T-helper 1 cell treated with Interleukin-12 subunit alpha and Interleukin-12 subunit beta and Interleukin-4 antibody, amounts not matched to agents 30 ng/mL and 1 ng/mL, for 36 hours (primary cell): Measurements from ENCODE around the gene RETREG2. TPM values are rescaled to one million over a fixed set of nuclear protein-coding genes. Genes with fewer than 3 reads are reported as not detected.

Experiments used
- intact Hi-C: fragments of 100-400 bp; cut with micrococcal nuclease; formaldehyde crosslinking; loops from one replicate; pipeline ENCODE4 v1.15.1; 2024
- total RNA-seq: library from RNA; stranded (reverse); gene quantifications from 2 replicates; pipeline ENCODE4 v1.2.3, GENCODE V29; 2022

RETREG2 gene, protein sequence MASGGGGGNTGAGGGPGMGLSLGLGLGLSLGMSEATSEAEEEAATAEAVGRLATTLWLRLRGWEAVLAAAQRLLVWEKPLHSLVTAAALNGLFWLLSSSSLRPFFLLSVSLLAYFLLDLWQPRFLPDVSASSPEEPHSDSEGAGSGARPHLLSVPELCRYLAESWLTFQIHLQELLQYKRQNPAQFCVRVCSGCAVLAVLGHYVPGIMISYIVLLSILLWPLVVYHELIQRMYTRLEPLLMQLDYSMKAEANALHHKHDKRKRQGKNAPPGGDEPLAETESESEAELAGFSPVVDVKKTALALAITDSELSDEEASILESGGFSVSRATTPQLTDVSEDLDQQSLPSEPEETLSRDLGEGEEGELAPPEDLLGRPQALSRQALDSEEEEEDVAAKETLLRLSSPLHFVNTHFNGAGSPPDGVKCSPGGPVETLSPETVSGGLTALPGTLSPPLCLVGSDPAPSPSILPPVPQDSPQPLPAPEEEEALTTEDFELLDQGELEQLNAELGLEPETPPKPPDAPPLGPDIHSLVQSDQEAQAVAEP
- 84.1 and 94.7 TPM in 2 replicates for total RNA-seq

- intact Hi-C loops, result loop anchor here (1.0 to 5.0 kb wide), 20 partner anchors 17 to 960 kb away; partner anchors contain the start of genes AAMP, ABCB6, ANKZF1 and ARPC2
These were observed at the start of gene RETREG2 for GRCh38 chr2:219177552-219178376. Gene RETREG2 (plus strand): TSS chr2:219178275. CDS start chr2:219178353, 78 bp downstream.

GRCh38 chr2:219128396-219128795 is 49.7 kb upstream of the RETREG2 start:
- intact Hi-C loops, result no loop called here

DNA sequence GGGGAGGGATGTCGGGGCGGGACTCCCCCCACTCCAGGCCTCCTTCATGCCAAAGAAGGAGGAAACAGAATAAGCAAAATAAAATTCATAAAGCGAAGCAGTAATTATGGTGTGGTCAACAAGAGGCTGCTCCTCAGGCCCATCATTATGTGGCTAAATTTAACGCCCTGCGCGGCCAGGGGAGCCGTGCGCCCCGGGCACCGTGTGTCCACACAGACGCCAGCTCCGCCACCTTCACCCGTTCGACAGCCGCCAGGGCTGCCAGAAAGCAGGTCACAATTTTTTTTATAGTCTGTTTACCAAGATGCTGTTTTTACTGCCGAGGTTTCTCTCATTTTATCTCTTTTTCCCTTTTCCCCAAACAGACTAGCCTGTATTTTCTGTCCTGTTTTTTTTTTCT is 48.5 kb upstream of the RETREG2 start:
- intact Hi-C loops, result no loop called here

DNA sequence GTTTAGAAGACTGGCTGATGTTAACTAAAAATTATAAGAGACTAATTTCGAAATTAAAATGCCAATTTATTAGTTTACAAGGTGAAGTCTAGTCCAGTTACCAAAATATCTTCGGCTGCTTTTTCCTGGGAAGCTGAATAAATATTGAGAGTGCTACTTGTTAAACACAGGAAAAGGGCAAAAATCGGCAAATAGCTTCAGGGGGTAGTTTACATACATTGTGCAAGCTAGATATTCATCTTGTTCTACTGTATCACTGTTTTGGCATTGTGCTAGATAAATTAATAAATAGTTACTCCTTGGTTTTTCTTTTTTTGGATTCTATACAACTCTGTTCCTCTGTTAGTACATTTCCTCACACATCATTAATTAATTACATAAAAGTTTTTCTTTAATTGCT is 46.7 kb upstream of the RETREG2 start:
- intact Hi-C loops, result no loop called here

- intact Hi-C loops, result no loop called here
These were observed 46.3 kb upstream of the RETREG2 start for GRCh38 chr2:219131744-219132143.

- intact Hi-C loops, result no loop called here
These were observed 44.1 kb upstream of the RETREG2 start for GRCh38 chr2:219133976-219134375.

GRCh38 chr2:219140722-219141121 is 37.4 kb upstream of the RETREG2 start:
- intact Hi-C loops, result no loop called here

DNA sequence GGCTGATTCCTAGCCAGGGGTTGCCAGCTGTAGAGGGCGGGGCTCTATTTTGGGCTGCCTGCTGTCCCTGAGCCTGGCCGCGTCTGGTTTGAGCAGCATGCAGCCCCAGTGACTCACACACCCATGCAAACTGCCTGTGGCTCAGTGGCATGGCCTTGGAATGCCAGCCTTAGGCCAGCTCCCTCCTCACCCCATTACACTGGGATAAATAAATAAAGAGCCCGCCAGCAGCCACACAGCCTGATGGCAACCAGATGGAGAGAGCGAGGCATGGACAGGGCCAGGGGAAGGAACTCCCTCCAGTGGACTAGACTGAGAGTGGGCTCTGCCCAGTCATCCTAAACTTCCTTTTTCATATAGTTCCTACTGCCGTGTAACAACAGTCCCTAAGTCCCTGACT is 35.7 kb upstream of the RETREG2 start:
- intact Hi-C loops, result no loop called here

DNA sequence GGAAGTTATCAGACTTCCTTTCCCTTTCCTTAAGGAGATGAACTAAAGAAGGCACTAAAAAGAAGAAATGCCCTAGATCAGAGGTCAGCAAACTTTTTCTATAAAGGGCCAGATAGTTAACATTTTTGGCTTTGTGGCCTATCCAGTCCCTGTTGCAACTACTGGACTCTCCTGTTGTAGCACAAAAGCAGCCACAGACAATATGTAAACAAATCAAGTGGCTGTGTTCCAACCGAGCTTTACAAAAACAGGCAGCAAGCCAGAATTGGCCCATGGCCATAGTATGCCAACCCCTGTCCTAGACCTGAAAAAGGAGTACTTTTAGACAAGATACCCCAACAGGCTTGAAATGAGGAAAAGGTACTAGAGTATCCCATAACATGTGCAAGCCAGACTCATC is 28.4 kb upstream of the RETREG2 start:
- intact Hi-C loops, result no loop called here

DNA sequence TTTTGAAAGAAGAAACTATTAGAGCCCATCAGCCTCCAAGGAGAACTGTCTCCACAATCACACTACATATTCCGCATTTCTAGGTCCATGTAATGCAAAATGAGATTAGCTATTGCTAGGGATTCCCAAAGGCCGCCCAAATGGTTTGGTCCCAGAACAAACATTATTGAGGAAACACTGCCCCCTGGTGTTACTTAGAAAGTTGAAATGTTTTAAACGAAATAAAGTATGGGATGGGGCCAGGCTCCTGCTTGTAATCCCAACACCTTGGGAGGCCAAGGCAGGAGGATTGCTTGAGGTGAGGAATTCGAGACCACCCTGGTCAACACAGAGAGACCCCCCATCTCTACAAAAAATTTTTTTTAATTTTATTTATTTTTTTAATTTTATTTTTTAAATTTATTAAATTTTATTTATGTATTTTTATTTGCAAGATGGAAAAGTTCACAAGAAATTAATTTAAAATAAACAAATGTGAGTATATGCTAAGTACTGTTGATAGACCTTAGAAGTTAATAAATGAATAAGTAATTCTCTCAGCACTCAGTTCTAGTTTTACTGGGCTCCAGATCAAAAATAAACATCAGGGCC is 22.9 kb upstream of the RETREG2 start:
- intact Hi-C loops, result loop anchor here (1.0 to 5.0 kb wide), 4 partner anchors 97 to 303 kb away; no protein-coding TSS in a partner anchor

DNA sequence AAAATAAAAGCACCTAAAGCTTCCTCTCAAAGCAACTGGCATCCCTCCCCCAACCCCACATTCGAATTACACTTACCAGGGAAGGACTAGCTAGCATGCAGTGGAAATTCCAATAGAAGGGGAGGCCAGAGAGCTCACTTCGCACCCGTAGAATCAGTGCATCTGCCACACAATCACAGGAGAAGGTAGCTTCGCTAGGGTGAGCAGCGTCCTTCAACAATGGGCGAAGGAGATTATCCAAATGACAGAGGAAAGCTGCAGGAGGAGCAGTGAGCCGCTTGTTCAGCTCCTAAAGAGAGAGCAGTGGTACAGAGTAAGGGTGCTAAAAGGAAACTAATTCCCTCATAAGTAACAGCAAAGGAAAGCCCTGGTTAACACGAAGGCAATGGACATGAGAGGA is 20.7 kb upstream of the RETREG2 start:
- intact Hi-C loops, result loop anchor here (5.0 kb wide), 1 partner anchor 305 kb away; no protein-coding TSS in a partner anchor

DNA sequence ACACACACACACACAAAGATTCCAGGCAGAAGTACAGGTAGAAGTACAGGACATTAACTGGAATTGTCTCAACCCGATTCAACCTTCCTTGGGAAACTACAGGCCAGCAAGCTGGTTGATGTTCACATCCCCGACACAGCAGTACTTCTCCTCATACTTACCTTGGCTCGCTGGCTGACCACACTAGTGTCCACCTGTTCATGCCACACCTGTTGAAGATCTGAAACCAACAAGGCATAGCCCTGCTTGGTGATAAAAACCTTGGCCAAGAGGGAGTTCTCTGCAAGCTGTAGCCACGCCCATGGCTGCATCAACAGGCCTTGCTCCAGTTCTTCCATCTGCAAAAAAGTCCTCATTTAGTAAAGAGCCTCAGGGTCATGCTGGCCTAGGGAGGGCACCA is 20.1 kb upstream of the RETREG2 start:
- intact Hi-C loops, result loop anchor here (5.0 kb wide), 1 partner anchor 306 kb away; no protein-coding TSS in a partner anchor

GRCh38 chr2:219158586-219158985 is 19.5 kb upstream of the RETREG2 start:
- intact Hi-C loops, result loop anchor here (5.0 kb wide), 1 partner anchor 306 kb away; no protein-coding TSS in a partner anchor

DNA sequence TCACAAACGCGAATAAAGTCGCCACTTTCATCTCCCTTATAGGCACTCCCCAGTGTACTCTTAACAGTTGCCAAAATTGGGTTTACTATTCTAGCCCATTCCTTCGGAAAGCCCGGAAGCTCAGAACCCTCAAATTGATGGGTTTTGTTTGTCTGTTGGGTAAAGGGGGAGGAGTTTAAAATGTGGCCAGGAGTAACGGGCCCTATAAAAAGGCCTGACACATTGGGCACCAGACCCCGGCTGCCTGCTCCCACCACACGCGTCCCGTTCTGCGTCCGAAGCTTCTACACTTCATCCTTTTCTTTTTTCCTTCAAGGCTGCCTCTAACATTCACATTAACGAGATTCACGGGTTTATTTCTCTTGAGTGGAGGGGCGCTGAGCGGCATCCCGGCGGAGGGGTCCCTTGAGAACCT is 18.3 kb upstream of the RETREG2 start:
- intact Hi-C loops, result loop anchor here (1.0 to 5.0 kb wide), 22 partner anchors 12 to 942 kb away; partner anchors contain the start of genes ABCB6, ANKZF1, ARPC2 and ATG9A

DNA sequence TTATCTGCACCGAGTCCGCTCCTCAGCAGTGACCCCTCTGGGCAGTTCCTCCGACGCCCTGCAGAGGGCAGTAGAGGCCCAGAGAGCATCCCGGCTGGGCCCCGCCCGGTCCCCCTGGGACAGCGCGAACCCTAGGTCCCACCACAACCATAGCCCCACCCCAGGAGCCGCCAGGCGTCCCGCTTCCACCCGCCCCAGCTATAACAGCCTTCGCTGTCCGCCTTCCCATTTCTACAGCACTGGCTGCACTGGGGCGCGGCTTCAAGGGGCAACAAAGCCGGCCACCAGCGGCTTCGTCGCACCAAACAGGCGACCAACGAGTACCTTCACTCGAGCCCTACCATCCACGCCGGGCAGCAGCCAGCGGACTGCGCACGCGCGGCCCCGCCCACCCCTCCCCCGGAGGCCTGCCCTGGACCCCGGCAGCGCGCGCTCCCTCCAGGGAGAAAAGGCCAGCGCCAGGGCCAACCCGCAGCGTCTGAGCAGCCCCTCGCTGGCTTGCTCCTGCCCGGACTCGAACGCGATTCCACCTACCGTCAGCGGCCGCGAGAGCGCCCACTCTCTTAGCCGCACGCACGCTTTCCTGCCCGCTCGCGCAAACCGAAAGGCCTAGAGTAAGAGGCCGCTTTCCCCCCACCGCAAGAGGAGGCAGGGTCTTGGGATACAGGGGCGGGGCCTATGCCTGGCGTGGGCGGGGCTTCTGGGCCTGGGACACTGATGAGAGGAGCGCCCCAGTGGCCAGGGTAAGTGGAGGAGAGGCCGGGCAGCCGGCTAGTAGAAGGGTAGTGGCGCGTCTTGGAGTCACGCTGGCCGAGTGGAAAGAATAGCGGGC is 17.7 kb upstream of the RETREG2 start, which contains the start of gene NHEJ1:
Gene NHEJ1 (minus strand): TSS at position 630 of the 832 bp plus-strand sequence. CDS start 2,453 bp downstream, outside the sequence.
- intact Hi-C loops, result loop anchor here (1.0 to 5.0 kb wide), 21 partner anchors 11 to 943 kb away; partner anchors contain the start of genes ABCB6, ANKZF1, ARPC2 and ATG9A

GRCh38 chr2:219161097-219161496 is 17.0 kb upstream of the RETREG2 start:
- intact Hi-C loops, result loop anchor here (2.0 to 5.0 kb wide), 6 partner anchors 58 to 944 kb away; partner anchors contain the start of genes ABCB6, ARPC2, CHPF and CTDSP1

GRCh38 chr2:219163156-219163555 is 14.9 kb upstream of the RETREG2 start:
- intact Hi-C loops, result loop anchor here (5.0 kb wide), 5 partner anchors 379 to 946 kb away; partner anchors contain the start of genes ARPC2, CHPF, CTDSP1 and TMEM198

DNA sequence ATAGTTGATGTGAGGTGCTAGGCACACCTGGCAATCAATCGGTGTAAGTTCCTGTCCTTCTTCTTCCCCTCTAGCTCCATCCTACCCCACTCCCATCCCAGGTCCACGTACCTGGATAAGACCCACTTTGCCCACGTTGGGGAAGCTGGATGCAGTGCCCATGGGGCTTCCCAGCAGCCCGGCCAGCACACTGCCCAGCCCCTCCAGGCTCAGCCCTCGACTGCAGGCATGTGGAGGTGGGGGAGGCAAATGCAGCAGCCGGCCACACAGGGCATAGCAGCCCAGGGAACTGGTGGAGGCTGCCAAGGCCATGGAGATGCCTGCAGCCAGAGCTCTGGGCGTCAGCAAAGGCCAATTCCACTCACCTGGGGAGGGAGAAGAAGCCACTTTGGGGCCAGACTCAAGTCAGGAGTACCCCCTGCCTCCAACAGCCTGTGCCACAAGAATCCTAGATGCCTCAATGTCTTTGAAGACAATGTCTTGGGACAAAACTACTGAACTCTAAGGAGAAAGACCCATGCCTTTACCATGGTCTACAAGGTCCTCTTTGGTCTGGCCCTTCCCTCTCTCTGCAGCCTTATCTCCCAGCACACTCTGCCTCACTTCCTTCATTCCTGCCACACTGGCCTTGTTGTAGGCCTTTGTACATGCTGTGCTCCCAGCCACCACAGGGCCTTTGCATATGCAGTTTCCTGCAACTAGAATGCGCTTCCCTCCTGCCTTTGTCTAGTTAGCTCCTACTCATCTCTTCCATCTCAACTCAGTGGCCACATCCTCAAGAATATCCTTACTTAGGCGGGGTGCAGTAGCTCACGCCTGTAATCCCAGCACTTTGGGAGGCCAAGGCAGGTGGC is 12.8 kb upstream of the RETREG2 start:
- intact Hi-C loops, result no loop called here

DNA sequence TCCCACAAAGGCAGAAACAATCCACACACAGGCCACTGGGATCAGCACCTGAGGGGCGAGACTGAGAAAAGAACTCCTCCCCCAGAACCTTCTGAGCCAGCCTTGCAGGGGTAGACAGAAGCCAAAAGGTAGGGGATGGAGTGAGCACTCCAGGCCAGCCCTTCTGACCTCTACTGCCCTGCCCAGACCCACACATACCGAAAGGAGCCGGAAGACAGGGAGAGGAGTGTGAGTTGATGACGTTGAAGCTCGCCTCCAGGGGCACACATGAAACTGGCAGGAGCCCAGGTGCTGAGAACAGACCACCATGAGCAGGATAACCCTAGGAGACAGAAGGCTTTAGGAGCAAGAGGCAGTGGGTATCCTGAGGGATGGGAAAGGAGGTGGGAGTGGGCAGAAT is 10.1 kb upstream of the RETREG2 start:
- intact Hi-C loops, result no loop called here
